GM12878 (cell line): ENCODE results near the gene TMEM41A. TPM values are rescaled to one million over a fixed set of nuclear protein-coding genes. Genes with fewer than 3 reads are reported as not detected.

Source experiments
- EP300 ChIP-seq, 2 experiments: fragments of 150-350 bp in 1 of 2; IDR thresholded peaks; 2 replicates each; pipeline ENCODE4 v1.6.1; 2011 to 2012; ENCODE audit warnings: low read depth in 2 of 2, low read length in 2 of 2, borderline replicate concordance in 1 of 2, improper control_type of control experiment in 1 of 2, inconsistent platforms in 1 of 2; ENCODE audit not compliant: control insufficient read depth in 1 of 2
- FOXM1 ChIP-seq: IDR thresholded peaks from 2 replicates; pipeline ENCODE4 v1.6.1; 2012; ENCODE audit warnings: low read depth, mild to moderate bottlenecking, inconsistent platforms, low read length, moderate library complexity
- GATAD2B ChIP-seq: fragments of 450-650 bp; conservative IDR thresholded peaks from 2 replicates; pipeline ENCODE4 v1.6.1; 2017; ENCODE audit warnings: low read depth, mild to moderate bottlenecking, moderate library complexity
- MTA3 ChIP-seq: IDR thresholded peaks from 2 replicates; pipeline ENCODE4 v1.6.1; 2012; ENCODE audit warnings: low read length, inconsistent platforms, borderline replicate concordance
- MXI1 ChIP-seq: fragments of 150-350 bp; IDR thresholded peaks from 2 replicates; pipeline ENCODE4 v1.6.1; 2011; ENCODE audit warnings: low read depth, mild to moderate bottlenecking, inconsistent platforms, low read length, improper control_type of control experiment
- MYC ChIP-seq: IDR thresholded peaks from 2 replicates; pipeline ENCODE4 v1.6.1; 2011; ENCODE audit warnings: mild to moderate bottlenecking, low read length, moderate library complexity, inconsistent platforms; ENCODE audit not compliant: insufficient read depth, insufficient replicate concordance, insufficient read length, severe bottlenecking
- NFXL1 ChIP-seq: fragments of 450-650 bp; IDR thresholded peaks from 2 replicates; pipeline ENCODE4 v1.6.1; 2017; ENCODE audit warnings: antibody characterized with exemption, mild to moderate bottlenecking, borderline replicate concordance
- NFYB ChIP-seq: IDR thresholded peaks from 2 replicates; pipeline ENCODE4 v1.6.1; 2011; ENCODE audit warnings: low read depth, mild to moderate bottlenecking, low read length, improper control_type of control experiment, moderate library complexity; ENCODE audit not compliant: insufficient read depth
- NKRF ChIP-seq: fragments of 450-650 bp; conservative IDR thresholded peaks from 2 replicates; pipeline ENCODE4 v1.6.1; 2017; ENCODE audit warnings: mild to moderate bottlenecking, moderate library complexity
- PAX8 ChIP-seq: fragments of 450-650 bp; IDR thresholded peaks from 2 replicates; pipeline ENCODE4 v1.6.1; 2017; ENCODE audit warnings: mild to moderate bottlenecking, moderate library complexity
- PML ChIP-seq: IDR thresholded peaks from 2 replicates; pipeline ENCODE4 v1.6.1; 2012; ENCODE audit warnings: low read length, inconsistent platforms
- POLR2A ChIP-seq: IDR thresholded peaks from 2 replicates; pipeline ENCODE4 v1.6.1; 2011; ENCODE audit warnings: low read depth, mild to moderate bottlenecking, low read length
- RAD21 ChIP-seq: IDR thresholded peaks from 2 replicates; pipeline ENCODE4 v1.6.1; 2011; ENCODE audit warnings: mild to moderate bottlenecking, low read depth, low read length, moderate library complexity; ENCODE audit not compliant: insufficient read depth
- SREBF2 ChIP-seq: IDR thresholded peaks from 2 replicates; pipeline ENCODE4 v1.6.1; 2012; ENCODE audit warnings: mild to moderate bottlenecking, low read length
- TAF1 ChIP-seq: IDR thresholded peaks from 2 replicates; pipeline ENCODE4 v1.6.1; 2011; ENCODE audit warnings: mild to moderate bottlenecking, low read depth, low read length, borderline replicate concordance
- TARDBP ChIP-seq: IDR thresholded peaks from 2 replicates; pipeline ENCODE4 v1.6.1; 2016; ENCODE audit warnings: borderline replicate concordance
- WRNIP1 ChIP-seq: IDR thresholded peaks from 2 replicates; pipeline ENCODE4 v1.6.1; 2011; ENCODE audit warnings: low read depth, low read length, improper control_type of control experiment, borderline replicate concordance
- ZBED1 ChIP-seq: IDR thresholded peaks from 2 replicates; pipeline ENCODE4 v1.6.1; 2016; ENCODE audit warnings: borderline replicate concordance
- ZBTB11 ChIP-seq: fragments of 450-650 bp; formaldehyde crosslinking; IDR thresholded peaks from 2 replicates; pipeline ENCODE4 v1.5.0; 2022; ENCODE audit warnings: mild to moderate bottlenecking, missing genetic modification characterization
- ZNF24 ChIP-seq: fragments of 450-650 bp; IDR thresholded peaks from 2 replicates; pipeline ENCODE4 v1.6.1; 2017; ENCODE audit warnings: antibody characterized with exemption, mild to moderate bottlenecking
- ZSCAN29 ChIP-seq: fragments of 450-650 bp; IDR thresholded peaks from 2 replicates; pipeline ENCODE4 v1.6.1; 2017; ENCODE audit warnings: mild to moderate bottlenecking, moderate library complexity
- polyA plus RNA-seq, 11 experiments: library from polyadenylated mRNA; depleted of rRNA in 4 of 11; unstranded in 6 of 11; stranded (reverse) in 5 of 11; fragments of >200 nt; fragmentation: Nextera tagmentation in 4 of 11; fragmentation: Illumina TruSeq in 1 of 11; extraction: Ambion mirVana in 4 of 11; extraction: Trizol in 1 of 11; gene quantifications; 1 replicate in 1 of 11; 2 replicates in 10 of 11; pipeline versions ENCODE4 v1.2.1 to v1.2.3, GENCODE V29; 2011 to 2016; ENCODE audit warnings: inconsistent platforms in 2 of 11, missing spikeins in 2 of 11, low read depth in 1 of 11
- total RNA-seq, 4 experiments: library from RNA; depleted of rRNA in 3 of 4; stranded (reverse); fragments of >200 nt in 3 of 4; fragmentation: Illumina TruSeq in 1 of 4; extraction: Trizol in 1 of 4; gene quantifications; 2 replicates each; pipeline versions ENCODE4 v1.2.1 to v1.2.3, GENCODE V29; 2013 to 2021
- TF ChIP-seq, protein P1 (sequence below): fragments of 450-650 bp; IDR thresholded peaks from 2 replicates; pipeline ENCODE4 v1.6.1; 2016; ENCODE audit warnings: mild to moderate bottlenecking

The TMEM41A gene
- total and polyA plus RNA-seq, 10 of the 15 experiments (the other 5 are each of a cell fraction or from before 2014, with no cell fraction given): 13.9 to 33.2 (median 21.8) TPM

DNA sequence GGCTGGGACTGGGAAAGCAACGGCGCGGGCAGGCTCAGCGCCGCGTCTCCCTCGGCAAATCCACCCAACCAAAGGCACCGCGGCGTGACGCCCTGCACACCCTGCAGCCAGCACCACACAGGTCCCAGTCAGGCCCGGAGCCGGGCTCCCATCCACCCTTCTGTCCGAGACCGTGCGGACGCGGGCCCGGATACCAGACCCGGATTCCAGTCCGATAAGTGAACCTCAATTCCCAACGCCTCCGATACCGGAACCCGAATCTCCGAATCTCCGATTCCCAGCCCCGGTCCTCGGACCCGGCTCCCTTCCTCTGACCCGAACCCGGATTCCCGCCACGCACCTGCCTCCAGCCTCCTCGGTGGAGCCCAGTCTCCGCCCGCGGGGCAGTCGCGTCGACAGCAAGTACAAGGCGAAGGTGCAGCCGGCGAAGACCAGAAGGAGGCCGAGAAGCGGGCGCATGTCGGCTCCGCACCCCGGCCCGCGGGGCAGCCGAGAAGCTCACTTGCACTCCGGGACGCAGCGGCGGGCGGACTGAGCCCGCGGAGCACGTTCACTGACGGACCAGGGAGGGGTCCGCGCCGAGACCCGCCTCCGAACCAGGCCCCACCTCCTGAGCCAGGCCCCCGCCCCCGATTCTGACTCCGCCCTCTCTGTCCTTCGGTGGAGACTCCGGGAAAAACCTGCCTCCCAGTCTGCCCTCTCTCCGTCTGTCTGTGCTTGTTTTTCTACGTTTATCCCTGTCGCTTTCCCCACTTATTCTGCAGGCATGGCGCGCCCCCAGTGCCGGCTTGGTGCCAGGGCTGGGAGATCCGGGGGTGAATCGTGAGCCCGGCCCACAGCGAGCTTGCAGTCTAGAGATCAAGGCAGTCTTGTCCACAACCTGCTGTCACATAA, at the start of gene TMEM41A (continued):
- TF ChIP-seq ZBTB11 (CRISPR knock-in tag): peak; percentile 99
- peak; percentile 77; the same call in 1 of the 2 replicates for TF ChIP-seq TARDBP
- TF ChIP-seq NKRF: peak; percentile 77
- TF ChIP-seq MXI1: peak; percentile 89
- peak; percentile 57; the same call in 1 of the 2 replicates for TF ChIP-seq ZBED1
- no peak for TF ChIP-seq PAX8
- TF ChIP-seq SREBF2: 0 out of 2 replicates have a peak, but pooled peaks have one; percentile 16
- 0 out of 4 replicates have a peak, but pooled peaks of 1 of the 2 experiments have one; percentile 46 for TF ChIP-seq EP300 (IDR thresholded peaks at IDR 0.05; ENCODE audit: borderline replicate concordance in 1 of 2, control insufficient read depth in 1 of 2, low read depth in 2 of 2, low read length in 2 of 2)
- no peak for TF ChIP-seq NFXL1
- peak; percentile 14; the same call in 1 of the 2 replicates for TF ChIP-seq RAD21
- peak; percentile 84 for TF ChIP-seq GATAD2B
- TF ChIP-seq MTA3: no peak
- TF ChIP-seq NFYB: no peak
- TF ChIP-seq ZNF24: peak; percentile 81
- TF ChIP-seq, protein P1, sequence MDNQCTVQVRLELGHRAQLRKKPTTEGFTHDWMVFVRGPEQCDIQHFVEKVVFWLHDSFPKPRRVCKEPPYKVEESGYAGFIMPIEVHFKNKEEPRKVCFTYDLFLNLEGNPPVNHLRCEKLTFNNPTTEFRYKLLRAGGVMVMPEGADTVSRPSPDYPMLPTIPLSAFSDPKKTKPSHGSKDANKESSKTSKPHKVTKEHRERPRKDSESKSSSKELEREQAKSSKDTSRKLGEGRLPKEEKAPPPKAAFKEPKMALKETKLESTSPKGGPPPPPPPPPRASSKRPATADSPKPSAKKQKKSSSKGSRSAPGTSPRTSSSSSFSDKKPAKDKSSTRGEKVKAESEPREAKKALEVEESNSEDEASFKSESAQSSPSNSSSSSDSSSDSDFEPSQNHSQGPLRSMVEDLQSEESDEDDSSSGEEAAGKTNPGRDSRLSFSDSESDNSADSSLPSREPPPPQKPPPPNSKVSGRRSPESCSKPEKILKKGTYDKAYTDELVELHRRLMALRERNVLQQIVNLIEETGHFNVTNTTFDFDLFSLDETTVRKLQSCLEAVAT: peak; percentile 51; the same call in 1 of the 2 replicates
- peak; percentile 93; the same call in 1 of the 2 replicates for TF ChIP-seq PML
- no peak for TF ChIP-seq MYC
- TF ChIP-seq POLR2A: peak; percentile 99
- no peak for TF ChIP-seq FOXM1
- TF ChIP-seq WRNIP1: peak; percentile 96; the same call in 1 of the 2 replicates
- TF ChIP-seq ZSCAN29: peak; percentile 88
- peak; percentile 96 for TF ChIP-seq TAF1
